HG03439 (cell line): ENCODE data around the gene SNRPB2.

ENCODE experiments used
- ATAC-seq: cut with Tn5 transposase; IDR thresholded peaks from one replicate; pipeline ENCODE4 v1.9.1; 2021; ENCODE audit warnings: mild to moderate bottlenecking, moderate library complexity; ENCODE audit not compliant: unreplicated experiment

The SNRPB2 gene

GRCh38 chr20:16729080-16729479, 746 bp upstream of the SNRPB2 start:
- ATAC-seq: no peak

DNA sequence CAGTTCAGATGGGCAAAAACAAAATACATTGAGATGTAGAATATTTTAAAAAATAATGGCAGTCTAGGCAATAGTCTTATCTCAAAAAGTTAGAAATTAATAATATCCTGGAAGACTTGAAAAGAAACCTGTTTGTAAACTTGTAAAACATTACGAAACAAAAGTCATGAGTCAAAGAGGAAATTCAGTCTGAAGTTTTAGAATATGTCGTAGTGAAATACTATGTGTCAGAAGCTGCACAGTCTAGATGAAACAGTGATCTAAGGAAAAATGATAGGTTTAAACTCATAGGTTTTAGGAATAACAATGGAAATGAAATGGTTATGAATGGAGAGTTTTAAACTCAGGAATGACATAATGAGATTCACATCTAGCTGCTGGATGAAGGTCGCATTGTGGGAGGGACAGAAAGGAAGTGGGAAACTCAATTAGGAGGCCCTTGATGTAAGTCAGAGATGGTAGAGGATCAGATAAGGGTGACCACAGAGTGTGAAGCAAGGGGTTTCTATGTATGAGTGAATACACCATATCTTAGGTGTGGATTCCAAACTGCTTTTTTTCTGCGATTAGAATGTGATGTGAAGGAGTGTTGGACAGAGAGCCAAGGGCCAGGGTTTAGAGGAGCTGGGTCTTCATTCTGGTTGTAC, 2.8 kb downstream of the SNRPB2 start:
- ATAC-seq: no peak

DNA sequence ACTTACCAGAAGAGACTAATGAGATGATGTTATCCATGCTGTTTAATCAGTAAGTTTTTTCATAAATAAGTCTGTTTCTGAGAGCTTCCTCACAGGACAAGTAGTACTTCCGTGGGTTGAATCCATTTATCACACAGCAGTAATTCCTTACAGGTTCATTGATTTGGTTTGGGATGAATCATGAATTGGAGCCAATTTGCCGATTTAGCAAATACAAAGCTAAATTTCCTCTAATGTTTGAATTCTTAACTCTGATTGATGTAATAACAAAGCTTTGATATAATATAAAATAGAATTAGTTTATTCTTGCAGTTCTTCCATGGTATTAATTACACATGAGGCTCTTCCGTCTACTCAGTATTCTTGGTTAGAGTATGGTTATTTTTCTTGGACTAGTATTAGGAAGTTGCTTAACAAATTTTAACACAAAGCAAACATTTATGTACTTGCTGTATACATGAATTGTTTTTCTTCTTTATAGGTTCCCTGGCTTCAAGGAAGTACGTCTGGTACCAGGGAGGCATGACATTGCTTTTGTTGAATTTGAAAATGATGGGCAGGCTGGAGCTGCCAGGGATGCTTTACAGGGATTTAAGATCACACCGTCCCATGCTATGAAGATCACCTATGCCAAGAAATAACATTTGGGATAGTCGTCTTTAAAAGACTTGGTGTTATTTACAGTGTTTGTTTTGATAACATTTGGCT, 10.7 kb downstream of the SNRPB2 start:
- no peak for ATAC-seq

DNA sequence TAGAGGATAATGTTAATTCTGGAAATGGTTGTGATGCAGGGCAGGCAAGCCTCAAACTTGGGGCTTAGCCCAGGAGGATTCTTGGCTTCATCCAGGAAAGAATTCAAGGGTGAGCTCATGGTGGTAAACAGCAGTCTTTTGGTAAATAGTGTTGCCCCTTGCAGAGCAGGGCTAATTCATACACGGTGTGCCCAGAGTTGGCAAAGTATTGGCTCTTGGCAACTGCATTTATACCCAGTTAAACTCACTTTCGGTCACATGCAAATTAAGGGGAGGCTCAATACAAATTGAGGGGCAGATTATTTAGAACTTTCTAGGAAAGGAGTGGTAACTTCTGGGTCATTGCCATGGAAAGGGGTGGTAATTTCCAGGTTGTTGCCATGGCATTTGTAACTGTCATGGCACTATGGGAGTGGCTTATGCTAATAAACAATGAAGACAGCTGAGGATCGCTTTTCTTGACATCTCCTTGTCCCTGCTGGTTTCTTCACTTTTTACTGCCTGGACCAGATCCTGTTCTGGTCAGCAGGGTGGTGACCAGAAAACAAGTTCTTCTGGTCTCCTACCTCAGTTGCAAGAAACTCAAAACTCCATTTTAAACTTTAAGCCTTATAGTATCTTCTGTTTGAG, 14.5 kb downstream of the SNRPB2 start:
- ATAC-seq: no peak

- no peak for ATAC-seq
Measured at GRCh38 chr20:16745204-16745603, 15.4 kb downstream of the SNRPB2 start.

GRCh38 chr20:16747291-16747811, 17.5 kb downstream of the SNRPB2 start:
- ATAC-seq: no peak

DNA sequence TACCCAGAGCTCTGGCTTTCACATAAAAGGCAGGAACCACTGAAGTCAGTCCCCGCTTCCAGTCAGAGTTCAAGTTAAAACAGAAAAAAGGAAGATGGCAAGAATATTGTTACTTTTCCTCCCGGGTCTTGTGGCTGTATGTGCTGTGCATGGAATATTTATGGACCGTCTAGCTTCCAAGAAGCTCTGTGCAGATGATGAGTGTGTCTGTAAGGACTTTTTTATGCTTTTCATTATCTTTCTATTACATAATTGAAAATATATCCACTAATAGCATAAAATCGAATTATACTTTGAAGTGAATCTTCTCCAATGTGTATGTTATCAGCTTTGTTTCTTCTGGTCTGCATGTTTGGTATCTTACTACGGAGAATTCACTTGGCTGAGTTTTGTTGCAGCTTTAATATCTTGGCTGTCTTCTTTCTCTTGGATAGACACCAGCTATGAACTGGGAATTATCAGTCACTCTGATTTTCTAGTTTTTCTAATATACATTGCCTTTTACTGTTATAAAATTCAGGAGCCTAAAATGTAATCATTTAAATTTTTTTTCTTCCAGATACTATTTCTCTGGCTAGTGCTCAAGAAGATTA, 18.6 kb downstream of the SNRPB2 start, which contains the start of gene OTOR:
Gene OTOR (plus strand): TSS at position 51 of the 593 bp plus-strand sequence. CDS start 44 bp downstream, at position 95.
- no peak for ATAC-seq

DNA sequence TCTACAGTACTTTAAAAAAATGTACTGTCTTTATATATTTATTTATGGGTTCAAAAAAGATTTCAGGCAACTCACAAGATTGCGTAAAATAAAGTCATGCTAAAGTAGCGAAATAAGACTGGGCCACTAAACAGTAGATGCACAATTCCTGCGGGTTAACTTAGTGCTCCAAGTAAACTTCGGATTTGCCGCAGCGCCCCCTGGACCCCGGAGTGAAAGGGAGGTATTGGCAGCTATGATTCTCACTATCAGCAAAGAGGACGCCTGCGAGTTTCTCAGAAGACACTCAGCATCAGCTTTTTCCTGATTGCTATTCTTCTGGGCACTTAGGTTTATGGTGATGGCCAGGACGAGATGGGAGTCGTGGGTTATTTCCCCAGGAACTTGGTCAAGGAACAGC, 19.7 kb downstream of the SNRPB2 start:
- ATAC-seq: no peak

DNA sequence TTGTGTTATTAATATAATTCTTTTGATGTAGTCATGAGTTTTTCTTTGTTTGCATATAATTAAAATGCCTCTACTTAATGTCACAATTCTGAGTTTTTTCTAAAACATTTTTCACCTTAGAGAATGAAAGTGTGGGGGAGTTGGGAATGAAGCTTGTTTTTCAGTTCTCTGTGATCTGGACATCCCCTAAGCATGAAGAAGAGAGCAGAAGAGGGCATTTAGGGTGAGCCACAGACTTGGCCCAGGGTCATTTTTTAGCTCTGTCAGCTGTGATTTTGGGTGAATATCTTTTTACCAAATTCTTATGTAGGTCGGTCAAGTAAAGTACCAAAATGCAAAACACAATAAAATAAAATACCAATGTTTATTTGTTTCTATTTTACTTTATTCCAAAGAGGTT, 22.3 kb downstream of the SNRPB2 start:
- no peak for ATAC-seq

DNA sequence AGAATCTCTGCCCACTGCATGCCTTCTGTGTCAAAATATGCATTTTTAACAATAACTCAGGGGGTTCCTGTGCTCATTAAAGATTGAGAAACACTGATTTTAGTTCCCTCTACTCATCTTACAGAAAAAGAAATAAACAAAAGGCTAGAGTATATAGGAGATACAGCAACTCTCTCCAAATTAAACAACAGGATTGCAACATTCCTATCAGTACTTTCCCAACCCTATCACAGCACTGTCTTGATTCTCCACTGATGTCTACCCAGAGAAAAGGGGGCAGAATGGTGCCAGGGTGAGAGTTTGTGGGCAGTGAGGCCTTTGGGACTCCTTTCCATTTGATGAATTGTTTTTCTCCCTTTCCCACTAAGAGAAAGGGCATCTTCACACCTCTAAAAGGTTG, 23.1 kb downstream of the SNRPB2 start:
- ATAC-seq: no peak

DNA sequence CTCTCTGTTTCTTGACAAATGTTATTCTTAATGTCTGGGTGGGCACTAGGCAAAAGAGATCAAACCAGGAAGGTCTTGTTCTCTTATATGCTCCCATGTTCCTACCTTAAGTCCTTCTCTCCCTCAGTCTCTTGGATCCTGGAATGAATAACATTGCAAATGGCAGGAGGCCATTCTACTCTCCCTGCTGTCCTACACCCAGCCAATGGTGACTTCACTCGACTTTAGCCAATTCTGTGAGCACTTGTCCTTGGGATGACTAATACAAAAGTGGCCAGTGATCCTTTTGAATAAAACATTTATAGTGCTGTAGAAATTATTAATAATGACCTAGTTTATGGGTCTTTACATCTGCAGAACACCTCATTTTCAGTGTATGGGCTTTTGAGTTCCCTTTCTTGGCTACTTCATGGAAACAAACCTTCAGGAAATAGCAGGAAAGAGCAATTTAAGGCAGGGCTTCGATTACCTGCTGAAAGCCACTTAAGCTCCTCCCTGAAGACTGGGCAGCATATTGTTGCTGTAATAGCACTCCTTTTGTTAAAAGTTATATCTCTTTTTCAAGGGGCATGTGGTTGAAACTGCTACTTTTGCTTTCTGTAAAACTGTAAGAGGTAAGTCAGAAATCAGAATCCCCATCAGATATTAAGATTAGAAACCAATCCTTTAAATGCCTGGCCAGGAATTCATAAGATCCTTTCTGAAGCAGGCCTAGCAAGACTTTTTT, 28.8 kb downstream of the SNRPB2 start:
- no peak for ATAC-seq

DNA sequence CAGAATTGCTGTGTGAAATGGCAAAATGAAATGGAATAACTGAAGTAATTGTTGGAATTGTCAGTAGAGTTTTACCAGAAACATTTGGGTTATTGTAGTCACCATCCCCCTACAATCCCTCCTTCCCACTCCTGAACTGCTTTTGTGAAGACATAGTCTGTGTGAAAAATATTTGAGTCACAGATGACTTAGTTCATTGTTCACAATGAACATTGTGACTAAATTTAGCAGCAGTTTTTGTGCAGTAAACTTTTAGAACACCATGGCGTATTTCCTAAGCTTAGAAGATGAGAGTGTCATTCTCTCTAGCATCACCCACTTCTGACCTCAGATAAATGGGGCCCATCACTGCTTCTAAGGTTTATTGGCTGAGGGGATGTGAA, 29.3 kb downstream of the SNRPB2 start:
- no peak for ATAC-seq

DNA sequence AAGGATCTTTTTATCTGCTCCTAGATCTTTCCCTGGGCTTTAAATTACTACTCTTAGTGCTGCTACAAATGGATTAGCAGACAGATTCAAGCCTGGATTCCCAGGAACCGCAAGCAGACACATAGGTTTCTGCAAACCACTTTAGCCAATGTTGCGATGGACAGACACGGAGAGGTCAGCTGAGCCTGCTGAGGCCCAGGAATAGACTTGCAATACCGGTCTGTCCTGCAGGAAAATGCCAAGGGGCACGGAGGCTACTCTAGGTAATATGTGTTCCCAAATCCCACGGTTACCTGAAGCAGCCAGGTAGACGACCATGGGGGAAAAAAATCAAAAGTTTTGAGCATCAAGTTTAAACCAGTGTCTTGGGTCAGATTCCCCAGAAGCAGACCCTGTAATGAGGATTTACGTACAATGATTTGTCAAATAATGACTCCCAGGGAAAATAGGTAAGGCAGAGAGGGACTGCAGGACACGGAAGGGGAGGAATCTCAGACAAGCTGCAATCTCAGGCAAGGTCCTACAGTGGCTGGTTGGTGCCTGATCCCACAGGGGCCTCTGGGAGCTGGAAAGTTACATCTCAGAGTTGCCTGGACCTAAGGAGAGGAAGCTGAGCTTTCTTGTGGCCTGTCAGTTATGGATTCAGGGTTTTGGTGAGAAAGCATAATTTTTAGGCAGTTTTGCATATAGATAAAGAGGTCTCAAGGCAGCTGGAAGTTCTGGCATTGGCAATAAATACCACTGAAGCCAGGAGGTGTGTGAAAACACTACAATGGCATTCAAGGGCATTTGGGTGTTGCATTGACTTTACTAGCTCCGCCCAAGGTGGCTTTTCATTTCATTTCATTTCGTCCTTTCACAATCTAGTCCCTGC, 30.8 kb downstream of the SNRPB2 start:
- no peak for ATAC-seq

GRCh38 chr20:16761305-16761829, 31.5 kb downstream of the SNRPB2 start:
- peak; percentile 60 for ATAC-seq

DNA sequence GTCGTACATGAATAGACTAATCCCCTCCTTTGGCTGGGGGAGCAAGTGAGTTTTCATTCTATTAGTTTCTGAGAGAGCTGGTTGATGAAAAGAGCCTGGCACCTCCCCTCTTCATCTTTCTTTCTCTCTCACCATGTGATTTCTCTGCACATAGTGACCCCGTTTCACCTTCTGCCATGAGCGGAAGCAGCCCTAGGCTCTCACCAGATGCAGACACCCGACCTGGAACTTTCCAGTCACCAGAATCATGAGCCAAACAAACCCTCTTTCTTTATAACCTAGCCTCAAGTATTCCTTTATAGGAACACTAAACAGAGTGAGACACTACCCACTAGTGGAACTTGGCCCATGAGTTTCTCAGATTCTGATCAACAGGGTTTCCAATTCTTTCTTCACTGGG, 34.7 kb downstream of the SNRPB2 start:
- ATAC-seq: no peak

DNA sequence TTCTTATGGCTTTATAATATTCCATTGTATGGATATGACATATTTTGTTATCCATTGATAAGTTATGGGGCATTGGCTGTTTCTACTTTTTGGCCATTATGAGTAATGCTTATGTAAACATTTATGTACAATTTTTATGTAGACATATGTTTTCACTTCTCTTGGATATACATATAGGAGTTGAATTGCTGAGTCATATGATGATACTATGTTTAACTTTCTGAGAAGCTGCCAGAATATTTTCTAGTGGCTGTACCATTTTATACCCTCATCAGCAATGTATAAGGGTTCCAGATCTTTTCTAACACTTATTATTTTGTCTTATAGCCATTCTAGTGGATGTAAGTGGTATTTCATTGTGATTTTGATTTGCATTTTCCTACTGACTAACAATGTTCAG, 41.4 kb downstream of the SNRPB2 start:
- no peak for ATAC-seq

GRCh38 chr20:16775961-16776360, 46.1 kb downstream of the SNRPB2 start:
- ATAC-seq: no peak

DNA sequence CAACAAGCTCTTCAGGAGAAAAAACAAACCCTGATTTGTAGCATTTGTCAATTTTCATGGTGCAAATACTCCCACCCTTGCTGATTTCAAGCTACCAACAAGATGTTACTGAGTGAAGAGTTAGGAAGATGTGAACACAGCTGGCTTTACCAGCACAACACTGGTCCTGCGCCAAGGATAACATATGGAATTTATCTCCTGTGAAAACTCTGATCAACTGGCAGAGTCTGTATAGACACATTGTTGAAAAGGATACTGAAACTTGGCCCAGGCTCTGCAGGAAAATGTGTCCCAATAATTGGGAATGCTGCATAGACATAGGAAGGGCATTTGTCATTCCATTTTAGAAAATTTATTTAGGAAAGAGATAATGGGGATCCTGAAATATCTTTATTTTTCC, 47.3 kb downstream of the SNRPB2 start:
- ATAC-seq: no peak

GRCh38 chr20:16778159-16778558, 48.3 kb downstream of the SNRPB2 start:
- ATAC-seq: no peak

DNA sequence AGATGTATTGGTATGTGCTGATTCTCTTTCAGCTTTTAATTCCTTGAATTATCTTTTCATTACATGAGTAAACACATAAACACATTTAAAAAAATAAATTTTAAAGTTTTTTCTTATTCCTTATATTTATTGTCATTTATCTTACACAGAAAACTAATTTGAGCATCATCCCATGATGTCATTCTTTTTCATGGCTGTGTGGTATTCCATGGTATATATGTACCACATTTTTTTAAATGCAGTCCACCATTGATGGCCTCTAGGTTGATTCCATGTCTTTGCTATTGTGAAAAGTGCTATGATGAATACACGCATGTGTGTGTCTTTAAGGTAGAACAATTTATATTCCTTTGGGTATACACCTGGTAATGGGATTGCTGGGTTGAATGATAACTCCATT, 51.7 kb downstream of the SNRPB2 start:
- no peak for ATAC-seq
